ENCODE measurements around the gene FAM222A. TPM values are rescaled to one million over a fixed set of nuclear protein-coding genes. Genes with fewer than 3 reads are reported as not detected.

FAM222A gene
- total RNA-seq, 6 experiments from 2014 or later = 0.34 to 4.3 (median 1.2) TPM

- intact Hi-C loops (cut with DNase I) = no loop called here
- ATAC-seq (peak in 1 of 4 donors; percentile 17), DNase-seq (no peak)
- 74% methylated on average over 5 of the region's 12 CpGs for WGBS (ENCODE audit: insufficient coverage, low coverage, low lambda C conversion rate, missing lambda C conversion rate)
- Histone ChIP-seq H3K4me1 (no peaks in the 10 kb centered on the region), H3K9me3 (no peaks in the 10 kb centered on the region), H3K4me3 (no peak overlapping the region), H3K27ac (no peak overlapping the region), H3K36me3 (no peaks in the 10 kb centered on the region), H3K27me3 (no peaks in the 10 kb centered on the region)
- TF ChIP-seq POLR2A (IDR thresholded peaks at IDR 0.05) = no peak
- no peak for TF ChIP-seq CTCF (IDR thresholded peaks at IDR 0.05)
These were observed 18.2 kb upstream of the FAM222A start for GRCh38 chr12:109695416-109695815.

GRCh38 chr12:109695961-109696461 lies 17.6 kb upstream of the FAM222A start:
- Histone ChIP-seq H3K27ac (no peak overlapping the region), H3K27me3 (no peaks in the 10 kb centered on the region), H3K36me3 (no peaks in the 10 kb centered on the region), H3K4me3 (no peak overlapping the region), H3K9me3 (no peaks in the 10 kb centered on the region), H3K4me1 (no peaks in the 10 kb centered on the region)
- no peak for TF ChIP-seq POLR2A (IDR thresholded peaks at IDR 0.05)
- no peak for TF ChIP-seq CTCF (IDR thresholded peaks at IDR 0.05)
- DNase-seq = no peak
- intact Hi-C loops (cut with DNase I) = no loop called here
- ATAC-seq = no peak
- WGBS (ENCODE audit: insufficient coverage, low coverage, low lambda C conversion rate, missing lambda C conversion rate) = 50% methylated on average over 5 of the region's 6 CpGs

- intact Hi-C loops (cut with DNase I) = no loop called here
- 55% methylated on average over 5 of the region's 6 CpGs for WGBS (ENCODE audit: insufficient coverage, low coverage, low lambda C conversion rate, missing lambda C conversion rate)
These were observed 16.9 kb upstream of the FAM222A start for GRCh38 chr12:109696485-109697269.

GRCh38 chr12:109697270-109697553 lies 16.4 kb upstream of the FAM222A start:
- no peaks in the 10 kb centered on the region for H3K27me3 ChIP-seq
- no peak for ATAC-seq
- no peaks in the 10 kb centered on the region for H3K4me1 ChIP-seq
- WGBS (ENCODE audit: insufficient coverage, low coverage, low lambda C conversion rate, missing lambda C conversion rate) = 90% methylated on average over 2 of the region's 2 CpGs
- H3K27ac ChIP-seq = no peak overlapping the region
- no peak for TF ChIP-seq POLR2A (IDR thresholded peaks at IDR 0.05)
- TF ChIP-seq CTCF (IDR thresholded peaks at IDR 0.05) = no peak
- H3K36me3 ChIP-seq = no peaks in the 10 kb centered on the region
- no peaks in the 10 kb centered on the region for H3K9me3 ChIP-seq
- DNase-seq = no peak
- H3K4me3 ChIP-seq = no peak overlapping the region
- intact Hi-C loops (cut with DNase I) = no loop called here

More at GRCh38 chr12:109696485-109697269, 16.9 kb upstream of the FAM222A start:
- H3K27ac ChIP-seq = no peak overlapping the region
- TF ChIP-seq POLR2A (IDR thresholded peaks at IDR 0.05) (no peak), CTCF (IDR thresholded peaks at IDR 0.05) (no peak)
- no peak for DNase-seq
- H3K27me3 ChIP-seq = no peaks in the 10 kb centered on the region
- H3K36me3 ChIP-seq = no peaks in the 10 kb centered on the region
- no peaks in the 10 kb centered on the region for H3K9me3 ChIP-seq
- H3K4me1 ChIP-seq = no peaks in the 10 kb centered on the region
- no peak for ATAC-seq
- no peak overlapping the region for H3K4me3 ChIP-seq

Measured in right lobe of liver (tissue), 6 donors.